T47D (cell line): Measurements from ENCODE around the gene OR2J3.
"Not testable (repeated sequence)": the region's sequence is repeated elsewhere in the genome, so short reads cannot be mapped to it uniquely, and the experiment has no call there.

Source experiments
- DNase-seq, 2 experiments: peaks; one replicate each; pipeline versions ENCODE4 v3.0.0 to v3.0.0-alpha.2; 2011 to 2012; ENCODE audit warnings: low read depth in 1 of 2, low spot score in 1 of 2
- JUND ChIP-seq: IDR thresholded peaks from 2 replicates; pipeline ENCODE4 v1.6.1; 2012; ENCODE audit warnings: low read depth
- in situ Hi-C: cut with HindIII; loops from 2 replicates; pipeline ENCODE4 v1.10.0; 2016; ENCODE audit warnings: low sequenced_read_pairs, low pct_unique_long_range_greater_than_20kb

The OR2J3 gene

DNA sequence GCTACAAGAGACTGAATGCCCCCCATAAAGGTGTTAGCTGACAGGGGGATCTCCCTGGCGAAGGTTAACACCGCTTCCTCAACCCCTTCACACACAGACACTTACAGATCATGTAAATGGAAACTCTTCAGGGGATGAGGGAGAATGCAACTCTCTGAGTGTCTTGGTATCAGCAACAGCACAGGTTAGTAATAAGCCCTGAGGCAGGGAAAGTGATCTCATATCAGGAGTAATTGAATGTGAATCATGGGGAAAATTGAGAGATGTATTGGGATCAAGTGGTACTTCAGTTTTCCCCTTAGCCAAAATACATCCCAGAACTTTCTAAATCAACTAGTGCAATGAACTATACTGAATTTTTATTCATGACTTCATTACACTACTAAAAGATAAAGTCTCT lies 23.8 kb downstream of the OR2J3 start:
- no peak for TF ChIP-seq JUND
- in situ Hi-C loops: no loop called here

DNA sequence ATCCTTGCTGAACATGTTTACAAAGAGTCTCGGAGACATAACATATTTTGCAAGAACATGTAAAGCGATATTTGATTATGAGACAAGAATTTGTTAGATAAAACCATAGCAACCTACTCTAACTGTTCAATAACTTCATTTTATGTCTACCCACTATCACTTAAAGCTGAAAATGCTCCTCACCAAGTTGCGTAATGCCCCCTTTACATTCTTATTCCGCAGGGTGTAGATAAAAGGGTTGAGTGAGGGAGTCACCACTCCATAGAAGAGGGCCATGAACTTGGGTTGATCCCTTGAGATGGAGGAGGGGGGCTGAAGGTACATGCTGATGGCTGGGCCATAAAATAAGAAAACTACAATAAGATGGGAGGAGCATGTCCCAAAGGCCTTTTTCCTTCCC lies 29.9 kb downstream of the OR2J3 start:
- no peak for DNase-seq
- in situ Hi-C loops: no loop called here
- TF ChIP-seq JUND: no peak

More for the DNA sequence above, 23.8 kb downstream of the OR2J3 start:
- no peak for DNase-seq

GRCh38 chr6:29141606-29142005 lies 33.7 kb downstream of the OR2J3 start:
- no peak for DNase-seq
- in situ Hi-C loops: no loop called here
- no peak for TF ChIP-seq JUND

- no peak for TF ChIP-seq JUND
- in situ Hi-C loops: no loop called here
- no peak for DNase-seq
These were observed 34.5 kb downstream of the OR2J3 start for GRCh38 chr6:29142309-29142708.

DNA sequence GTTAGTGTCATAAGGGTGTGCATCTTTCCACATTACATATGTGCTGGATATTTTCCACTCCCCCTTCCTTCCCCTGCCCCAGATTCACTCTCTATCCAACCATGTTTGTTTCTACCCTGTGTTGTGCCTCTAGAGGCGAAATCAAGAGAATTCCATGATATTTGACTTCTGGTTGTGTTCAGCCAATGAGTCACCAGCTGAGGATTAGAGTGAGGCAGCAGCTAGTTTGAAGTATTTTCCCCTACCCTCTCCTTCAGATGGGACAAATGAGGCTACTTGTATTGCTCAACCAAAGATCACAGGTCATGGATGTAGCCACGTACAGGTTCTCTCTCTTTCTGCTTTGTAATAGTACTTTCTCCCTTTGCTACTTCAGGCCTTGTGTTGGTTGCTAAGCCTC lies 38.3 kb downstream of the OR2J3 start:
- no peak for TF ChIP-seq JUND
- DNase-seq: no peak
- in situ Hi-C loops: no loop called here

DNA sequence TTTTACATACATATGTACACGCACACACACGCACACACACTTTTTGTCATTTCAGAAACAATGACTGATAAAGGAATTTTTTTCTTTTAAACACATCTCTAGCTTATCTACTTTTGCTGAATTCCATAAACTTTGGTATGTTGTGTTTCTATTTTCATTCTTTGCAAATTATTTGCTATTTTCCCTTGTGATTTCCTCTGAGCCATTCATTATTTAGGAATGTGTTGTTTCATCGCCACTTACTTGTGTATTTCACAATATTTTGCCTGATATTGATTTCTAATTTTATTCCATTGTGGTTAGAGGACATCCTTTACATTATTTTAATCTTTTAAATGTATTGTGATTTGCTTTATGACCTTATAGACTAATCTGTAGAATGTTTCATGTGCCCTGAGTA lies 39.2 kb downstream of the OR2J3 start:
- TF ChIP-seq JUND: no peak
- no peak for DNase-seq
- in situ Hi-C loops: no loop called here

DNA sequence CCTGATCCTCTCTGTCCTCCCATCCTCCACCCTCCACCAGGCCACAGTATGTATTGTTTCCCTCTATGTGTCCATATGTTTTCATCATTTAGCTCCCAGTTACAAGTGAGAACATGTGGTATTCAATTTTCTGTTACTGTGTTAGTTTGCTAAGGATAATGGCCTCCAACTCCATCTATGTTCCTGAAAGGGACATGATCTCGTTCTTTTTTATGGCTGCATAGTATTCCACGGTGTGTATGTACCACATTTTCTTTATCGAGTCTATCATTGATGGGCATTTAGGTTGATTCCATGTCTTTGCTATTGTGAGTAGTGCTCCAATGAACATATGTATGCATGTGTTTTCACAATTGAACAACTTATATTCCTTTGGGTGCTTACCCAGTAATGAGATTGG lies 41.6 kb downstream of the OR2J3 start:
- DNase-seq, in situ Hi-C loops: not testable (repeated sequence)

GRCh38 chr6:29153083-29153482 lies 45.2 kb downstream of the OR2J3 start:
- TF ChIP-seq JUND: no peak
- in situ Hi-C loops: no loop called here
- DNase-seq: no peak

DNA sequence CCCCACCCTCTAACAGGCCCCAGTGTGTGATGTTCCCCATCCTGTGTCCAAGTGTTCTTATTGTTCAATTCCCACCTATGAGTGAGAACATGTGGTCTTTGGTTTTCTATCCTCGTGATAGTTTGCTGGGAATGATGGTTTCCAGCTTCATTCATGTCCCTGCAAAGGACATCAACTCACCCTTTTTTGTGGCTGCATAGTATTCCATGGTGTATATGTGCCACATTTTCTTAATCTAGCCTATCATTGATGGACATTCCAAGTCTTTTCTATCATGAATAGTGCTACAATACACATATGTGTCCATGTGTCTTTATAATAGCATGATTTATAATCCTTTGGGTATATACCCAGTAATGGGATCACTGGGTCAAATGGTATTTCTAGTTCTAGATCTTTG lies 47.3 kb downstream of the OR2J3 start:
- DNase-seq, in situ Hi-C loops: not testable (repeated sequence)

GRCh38 chr6:29159922-29160321 lies 52.1 kb downstream of the OR2J3 start:
- DNase-seq, in situ Hi-C loops: not testable (repeated sequence)
